Lower leg skin (tissue), 4 donors: ENCODE data around the gene NR5A2. TPM values are rescaled to one million over a fixed set of nuclear protein-coding genes. Genes with fewer than 3 reads are reported as not detected.

Experiments
- DNase-seq, 2 donors: peaks; one replicate each; pipeline ENCODE4 v3.0.0-alpha.2; 2019; ENCODE audit warnings: low spot score in 2 of 2
- H3K4me3 ChIP-seq: fragments of 200-600 bp; sonication (generic); 2 replicates; pipeline ENCODE4 v1.5.1; 2017; ENCODE audit warnings: mild to moderate bottlenecking, low read depth; ENCODE audit not compliant: poor library complexity, severe bottlenecking
- CTCF ChIP-seq, 3 donors: fragments of 450-650 bp; IDR thresholded peaks; one replicate each; pipeline ENCODE4 v1.5.1; 2016; ENCODE audit warnings: antibody characterized with exemption in 3 of 3, mild to moderate bottlenecking in 3 of 3, moderate library complexity in 2 of 3
- POLR2A ChIP-seq, 2 donors: fragments of 450-650 bp; IDR thresholded peaks; one replicate each; pipeline ENCODE4 v1.6.1; 2016 to 2017; ENCODE audit warnings: antibody characterized with exemption in 2 of 2, mild to moderate bottlenecking in 1 of 2, moderate library complexity in 1 of 2
- whole genome bisulfite sequencing, 2 donors: methylation state at CpG; one replicate each; pipeline ENCODE4 v1.1.5; 2018; 5-methylcytosine and 5-hydroxymethylcytosine counted together
- intact Hi-C: fragments of 100-400 bp; cut with DNase I; formaldehyde crosslinking; loops from one replicate; pipeline ENCODE4 v1.15.0; 2023; ENCODE audit warnings: low total_unique reads
- total RNA-seq, 4 donors: library from RNA; depleted of rRNA; stranded (reverse); fragments of >200 nt; gene quantifications; one replicate each; pipeline ENCODE4 v1.1.0, GENCODE V29; 2016

NR5A2 gene
- total RNA-seq, 4 donors from 2014 or later = 0.59 to 2.4 (median 1.2) TPM

- 62 to 64% methylated on average over 4 of the region's 4 CpGs for WGBS, 2 donors
- no peak for DNase-seq
- no peak for TF ChIP-seq POLR2A (IDR thresholded peaks at IDR 0.05)
- no peak for TF ChIP-seq CTCF (IDR thresholded peaks at IDR 0.05)
- intact Hi-C loops = no loop called here
- no peak overlapping the region for H3K4me3 ChIP-seq
Measured at GRCh38 chr1:200131551-200132125, 104.1 kb downstream of the NR5A2 start.

- 69 to 76% methylated on average over 2 of the region's 2 CpGs for WGBS, 2 donors
- no peak overlapping the region for H3K4me3 ChIP-seq
- no peak for TF ChIP-seq POLR2A (IDR thresholded peaks at IDR 0.05)
- intact Hi-C loops = no loop called here
- DNase-seq = no peak
Measured at GRCh38 chr1:200133123-200133522, 105.6 kb downstream of the NR5A2 start.

GRCh38 chr1:200134116-200134515 is 106.6 kb downstream of the NR5A2 start:
- H3K4me3 ChIP-seq = no peak overlapping the region
- 92% methylated on average over 2 of the region's 2 CpGs for WGBS, 2 donors
- DNase-seq = no peak
- intact Hi-C loops = no loop called here
- TF ChIP-seq CTCF (IDR thresholded peaks at IDR 0.05) (no peak), POLR2A (IDR thresholded peaks at IDR 0.05) (no peak)

- no peak overlapping the region for H3K4me3 ChIP-seq
- intact Hi-C loops = no loop called here
- TF ChIP-seq CTCF (IDR thresholded peaks at IDR 0.05) = no peak
- TF ChIP-seq POLR2A (IDR thresholded peaks at IDR 0.05) = no peak
- 83 to 87% methylated on average over 2 of the region's 2 CpGs for WGBS, 2 donors
- DNase-seq = no peak
Measured at GRCh38 chr1:200136384-200136783, 108.9 kb downstream of the NR5A2 start.

- no peak overlapping the region for H3K4me3 ChIP-seq
- 64 to 73% methylated on average over 4 of the region's 4 CpGs for WGBS, 2 donors
- intact Hi-C loops = no loop called here
- TF ChIP-seq POLR2A (IDR thresholded peaks at IDR 0.05) (no peak), CTCF (IDR thresholded peaks at IDR 0.05) (no peak)
- DNase-seq = no peak
Measured at GRCh38 chr1:200139661-200140250, 112.2 kb downstream of the NR5A2 start.

GRCh38 chr1:200143347-200143746 is 115.8 kb downstream of the NR5A2 start:
- TF ChIP-seq POLR2A (IDR thresholded peaks at IDR 0.05) (no peak), CTCF (IDR thresholded peaks at IDR 0.05) (no peak)
- 79 to 84% methylated on average over 6 of the region's 6 CpGs for WGBS, 2 donors
- H3K4me3 ChIP-seq = no peak overlapping the region
- intact Hi-C loops = no loop called here
- no peak for DNase-seq
